HL-60 (cell line): Measurements from ENCODE around the gene AMFR.

ENCODE experiments used
- GABPA ChIP-seq: IDR thresholded peaks from 2 replicates; pipeline ENCODE4 v1.6.1; 2012; ENCODE audit warnings: low read depth
- POLR2AphosphoS5 ChIP-seq: IDR thresholded peaks from 2 replicates; pipeline ENCODE4 v1.6.1; 2012; ENCODE audit warnings: low read depth
- SPI1 ChIP-seq: IDR thresholded peaks from 2 replicates; pipeline ENCODE4 v1.6.1; 2012; ENCODE audit warnings: low read depth, mild to moderate bottlenecking, borderline replicate concordance
- TF ChIP-seq, protein P1 (sequence below): IDR thresholded peaks from one replicate; pipeline ENCODE4 v1.5.1; 2011; ENCODE audit warnings: low read length, control low read depth, inconsistent platforms; ENCODE audit not compliant: insufficient read depth
- TF ChIP-seq, protein P2 (sequence below): IDR thresholded peaks from 2 replicates; pipeline ENCODE4 v1.6.1; 2012; ENCODE audit warnings: low read depth; ENCODE audit not compliant: insufficient replicate concordance

DNA sequence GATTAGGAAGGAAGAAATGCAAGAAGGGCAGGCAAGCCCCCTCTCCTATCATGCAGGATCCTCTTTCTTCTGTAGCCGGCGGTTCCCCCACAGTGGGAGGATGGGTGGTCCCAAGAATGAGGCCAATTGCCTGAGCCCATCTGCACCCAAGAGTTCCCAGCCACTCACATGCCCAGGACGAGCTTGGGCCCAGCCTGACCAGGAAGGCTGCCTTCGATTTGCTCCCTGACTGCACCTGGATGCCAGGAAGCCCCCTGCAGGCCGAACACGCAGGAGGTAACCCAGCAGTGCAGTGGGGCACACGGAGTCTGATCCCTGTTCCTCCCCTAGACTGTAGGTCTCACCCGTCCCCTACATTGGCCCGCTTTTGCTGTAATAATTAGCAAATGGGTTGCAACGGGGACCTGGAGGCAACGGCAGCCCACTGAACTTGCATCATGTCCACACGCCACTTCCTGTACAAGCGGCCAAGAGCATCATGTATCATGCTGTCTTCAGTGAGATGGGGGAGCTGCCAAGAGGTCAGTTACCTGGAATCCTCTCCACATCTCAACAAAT lies 67.5 kb downstream of the AMFR start:
- TF ChIP-seq POLR2AphosphoS5 (no peak), GABPA (no peak), SPI1 (no peak)
- TF ChIP-seq, protein P1, sequence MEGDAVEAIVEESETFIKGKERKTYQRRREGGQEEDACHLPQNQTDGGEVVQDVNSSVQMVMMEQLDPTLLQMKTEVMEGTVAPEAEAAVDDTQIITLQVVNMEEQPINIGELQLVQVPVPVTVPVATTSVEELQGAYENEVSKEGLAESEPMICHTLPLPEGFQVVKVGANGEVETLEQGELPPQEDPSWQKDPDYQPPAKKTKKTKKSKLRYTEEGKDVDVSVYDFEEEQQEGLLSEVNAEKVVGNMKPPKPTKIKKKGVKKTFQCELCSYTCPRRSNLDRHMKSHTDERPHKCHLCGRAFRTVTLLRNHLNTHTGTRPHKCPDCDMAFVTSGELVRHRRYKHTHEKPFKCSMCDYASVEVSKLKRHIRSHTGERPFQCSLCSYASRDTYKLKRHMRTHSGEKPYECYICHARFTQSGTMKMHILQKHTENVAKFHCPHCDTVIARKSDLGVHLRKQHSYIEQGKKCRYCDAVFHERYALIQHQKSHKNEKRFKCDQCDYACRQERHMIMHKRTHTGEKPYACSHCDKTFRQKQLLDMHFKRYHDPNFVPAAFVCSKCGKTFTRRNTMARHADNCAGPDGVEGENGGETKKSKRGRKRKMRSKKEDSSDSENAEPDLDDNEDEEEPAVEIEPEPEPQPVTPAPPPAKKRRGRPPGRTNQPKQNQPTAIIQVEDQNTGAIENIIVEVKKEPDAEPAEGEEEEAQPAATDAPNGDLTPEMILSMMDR, result no peak
- TF ChIP-seq, protein P2, sequence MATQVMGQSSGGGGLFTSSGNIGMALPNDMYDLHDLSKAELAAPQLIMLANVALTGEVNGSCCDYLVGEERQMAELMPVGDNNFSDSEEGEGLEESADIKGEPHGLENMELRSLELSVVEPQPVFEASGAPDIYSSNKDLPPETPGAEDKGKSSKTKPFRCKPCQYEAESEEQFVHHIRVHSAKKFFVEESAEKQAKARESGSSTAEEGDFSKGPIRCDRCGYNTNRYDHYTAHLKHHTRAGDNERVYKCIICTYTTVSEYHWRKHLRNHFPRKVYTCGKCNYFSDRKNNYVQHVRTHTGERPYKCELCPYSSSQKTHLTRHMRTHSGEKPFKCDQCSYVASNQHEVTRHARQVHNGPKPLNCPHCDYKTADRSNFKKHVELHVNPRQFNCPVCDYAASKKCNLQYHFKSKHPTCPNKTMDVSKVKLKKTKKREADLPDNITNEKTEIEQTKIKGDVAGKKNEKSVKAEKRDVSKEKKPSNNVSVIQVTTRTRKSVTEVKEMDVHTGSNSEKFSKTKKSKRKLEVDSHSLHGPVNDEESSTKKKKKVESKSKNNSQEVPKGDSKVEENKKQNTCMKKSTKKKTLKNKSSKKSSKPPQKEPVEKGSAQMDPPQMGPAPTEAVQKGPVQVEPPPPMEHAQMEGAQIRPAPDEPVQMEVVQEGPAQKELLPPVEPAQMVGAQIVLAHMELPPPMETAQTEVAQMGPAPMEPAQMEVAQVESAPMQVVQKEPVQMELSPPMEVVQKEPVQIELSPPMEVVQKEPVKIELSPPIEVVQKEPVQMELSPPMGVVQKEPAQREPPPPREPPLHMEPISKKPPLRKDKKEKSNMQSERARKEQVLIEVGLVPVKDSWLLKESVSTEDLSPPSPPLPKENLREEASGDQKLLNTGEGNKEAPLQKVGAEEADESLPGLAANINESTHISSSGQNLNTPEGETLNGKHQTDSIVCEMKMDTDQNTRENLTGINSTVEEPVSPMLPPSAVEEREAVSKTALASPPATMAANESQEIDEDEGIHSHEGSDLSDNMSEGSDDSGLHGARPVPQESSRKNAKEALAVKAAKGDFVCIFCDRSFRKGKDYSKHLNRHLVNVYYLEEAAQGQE, result no peak
